ENCODE measurements around the gene CYP39A1. TPM values are rescaled to one million over a fixed set of nuclear protein-coding genes. Genes with fewer than 3 reads are reported as not detected.

The CYP39A1 gene
- total RNA-seq, 2 donors from 2014 or later: 1.8 to 3.8 TPM

DNA sequence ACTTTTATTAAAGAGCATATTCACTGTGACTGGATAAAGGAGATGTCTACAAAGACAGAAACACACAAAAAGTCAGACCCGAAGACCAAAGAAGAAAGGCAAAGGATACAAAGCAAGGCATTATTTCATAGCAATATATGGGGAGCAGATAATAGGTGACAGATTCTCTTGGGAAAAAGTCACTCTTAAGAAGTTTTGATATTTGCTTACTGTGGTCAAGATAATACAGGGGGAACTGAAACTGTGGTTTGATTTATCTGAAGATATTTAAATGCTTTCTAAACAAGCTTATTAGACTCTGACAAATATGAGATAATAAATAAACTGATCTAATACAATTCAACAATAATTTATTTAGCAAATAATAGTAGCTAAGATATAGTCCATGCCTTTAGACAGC is 14.7 kb downstream of the CYP39A1 start:
- WGBS, 2 experiments (ENCODE audit: insufficient coverage in 1 of 2, insufficient read length in 1 of 2): 97 to 100% methylated on average over 1 of the region's 1 CpG
- Histone ChIP-seq H3K4me1 (ENCODE audit: control insufficient read depth, insufficient read depth, low read length) (no peaks in the 10 kb centered on the region), H3K36me3 (ENCODE audit: control insufficient read depth, insufficient read depth, low read length) (no peaks in the 10 kb centered on the region), H3K4me3 (ENCODE audit: low read length) (no peak overlapping the region), H3K27me3 (ENCODE audit: control insufficient read depth, insufficient read depth, low read length, poor library complexity, severe bottlenecking) (no peaks in the 10 kb centered on the region), H3K9ac (ENCODE audit: extremely low read depth, low read length, poor library complexity, severe bottlenecking) (no peak overlapping the region), H3K27ac (ENCODE audit: low read depth, low read length) (no peak overlapping the region), H3K9me3 (ENCODE audit: control insufficient read depth, low read length) (no peaks in the 10 kb centered on the region)
- Mint-ChIP-seq H3K9me3 (no peaks in the 10 kb centered on the region), H3K4me1 (peaks cover 20% of the 10 kb centered on the region), H3K36me3 (ENCODE audit: low read depth) (no peaks in the 10 kb centered on the region), H3K4me3 (no peak overlapping the region), H3K27me3 (ENCODE audit: insufficient read depth) (no peaks in the 10 kb centered on the region), H3K27ac (no peak overlapping the region)
- no peak for DNase-seq
- TF ChIP-seq CTCF (conservative IDR thresholded peaks at IDR 0.05): no peak

- Mint-ChIP-seq H3K4me3 (no peak overlapping the region), H3K27ac (no peak overlapping the region), H3K27me3 (ENCODE audit: insufficient read depth) (no peaks in the 10 kb centered on the region), H3K4me1 (peaks cover 20% of the 10 kb centered on the region), H3K36me3 (ENCODE audit: low read depth) (no peaks in the 10 kb centered on the region), H3K9me3 (no peaks in the 10 kb centered on the region)
- Histone ChIP-seq H3K4me1 (ENCODE audit: control insufficient read depth, insufficient read depth, low read length) (no peaks in the 10 kb centered on the region), H3K9me3 (ENCODE audit: control insufficient read depth, low read length) (no peaks in the 10 kb centered on the region), H3K27me3 (ENCODE audit: control insufficient read depth, insufficient read depth, low read length, poor library complexity, severe bottlenecking) (no peaks in the 10 kb centered on the region), H3K4me3 (ENCODE audit: low read length) (no peak overlapping the region), H3K36me3 (ENCODE audit: control insufficient read depth, insufficient read depth, low read length) (no peaks in the 10 kb centered on the region), H3K27ac (ENCODE audit: low read depth, low read length) (no peak overlapping the region), H3K9ac (ENCODE audit: extremely low read depth, low read length, poor library complexity, severe bottlenecking) (no peak overlapping the region)
- TF ChIP-seq CTCF (conservative IDR thresholded peaks at IDR 0.05): no peak
- 89 to 91% methylated on average over 2 to 5 of the region's 5 CpGs for WGBS, 2 experiments (ENCODE audit: insufficient coverage in 1 of 2, insufficient read length in 1 of 2)
- no peak for DNase-seq
These were observed 15.5 kb downstream of the CYP39A1 start for GRCh38 chr6:46637145-46637544.

- no peak overlapping the region for H3K9ac ChIP-seq (ENCODE audit: extremely low read depth, low read length, poor library complexity, severe bottlenecking)
- no peak for TF ChIP-seq CTCF (conservative IDR thresholded peaks at IDR 0.05)
- no peak overlapping the region for H3K27ac ChIP-seq (ENCODE audit: low read depth, low read length)
- no peak overlapping the region for H3K4me3 ChIP-seq (ENCODE audit: low read length)
- no peaks in the 10 kb centered on the region for H3K36me3 ChIP-seq (ENCODE audit: control insufficient read depth, insufficient read depth, low read length)
- no peak for DNase-seq
- Mint-ChIP-seq H3K36me3 (ENCODE audit: low read depth) (no peaks in the 10 kb centered on the region), H3K27ac (peak overlapping the region; percentile 67), H3K9me3 (no peaks in the 10 kb centered on the region), H3K27me3 (ENCODE audit: insufficient read depth) (no peaks in the 10 kb centered on the region), H3K4me3 (no peak overlapping the region), H3K4me1 (peaks cover 20% of the 10 kb centered on the region)
- no peaks in the 10 kb centered on the region for H3K4me1 ChIP-seq (ENCODE audit: control insufficient read depth, insufficient read depth, low read length)
- H3K27me3 ChIP-seq (ENCODE audit: control insufficient read depth, insufficient read depth, low read length, poor library complexity, severe bottlenecking): no peaks in the 10 kb centered on the region
- WGBS, 2 experiments (ENCODE audit: insufficient coverage in 1 of 2, insufficient read length in 1 of 2): 83 to 89% methylated on average over 4 to 6 of the region's 6 CpGs
- H3K9me3 ChIP-seq (ENCODE audit: control insufficient read depth, low read length): no peaks in the 10 kb centered on the region
These were observed 17.2 kb downstream of the CYP39A1 start for GRCh38 chr6:46635462-46635861.

Data from endodermal cell (in vitro differentiated cells).